GM12892 (cell line): Measurements from ENCODE around the gene ELANE.

ENCODE experiments used
- POLR2AphosphoS5 ChIP-seq: IDR thresholded peaks from 2 replicates; pipeline ENCODE4 v1.6.1; 2011; ENCODE audit warnings: low read depth, low read length, control low read depth
- TAF1 ChIP-seq: IDR thresholded peaks from 2 replicates; pipeline ENCODE4 v1.6.1; 2011; ENCODE audit warnings: low read depth, mild to moderate bottlenecking, control low read depth, low read length, borderline replicate concordance

DNA sequence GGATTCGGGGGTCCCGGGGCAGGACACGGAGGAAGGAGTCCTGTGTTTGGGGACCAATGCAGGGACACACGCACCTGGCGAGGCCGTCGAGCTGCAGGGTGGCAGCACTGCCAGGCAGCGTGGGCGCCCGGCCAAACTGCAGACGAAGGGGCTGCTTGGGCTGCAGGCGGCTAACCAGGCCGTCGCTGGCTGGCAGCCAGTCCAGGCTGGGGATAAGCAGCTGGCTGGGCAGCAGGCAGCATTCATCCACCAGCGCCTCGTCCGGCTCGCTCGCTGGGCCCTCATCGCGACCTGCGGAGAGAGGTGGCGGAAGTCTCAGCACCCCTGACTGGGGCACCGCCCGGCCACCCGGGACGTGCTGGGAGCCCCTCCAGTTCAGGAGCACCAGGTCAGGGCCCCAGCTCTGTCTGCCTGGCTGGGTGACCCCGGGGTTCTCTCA, 18.9 kb downstream of the ELANE start:
- TF ChIP-seq POLR2AphosphoS5, result no peak
- TF ChIP-seq TAF1, result no peak
